ENCODE results near the gene CEACAM6.
"Not testable (repeated sequence)": the region's sequence is repeated elsewhere in the genome, so short reads cannot be mapped to it uniquely, and the experiment has no call there.

Gene CEACAM6

GRCh38 chr19:41755328-41755913 lies at the start of gene CEACAM6:
CEACAM6 (plus strand) TSS chr19:41755530; CDS start chr19:41755639, 109 bp downstream.
- DNase-seq, result no peak

GRCh38 chr19:41706741-41707501 lies 48.4 kb upstream of the CEACAM6 start:
- peak; percentile 84 for DNase-seq

- peak; percentile 18 for DNase-seq
These were observed 47.9 kb upstream of the CEACAM6 start for GRCh38 chr19:41707502-41707812.

- DNase-seq, result no peak
These were observed 47.4 kb upstream of the CEACAM6 start for GRCh38 chr19:41707871-41708371.

GRCh38 chr19:41708481-41708880 lies 46.8 kb upstream of the CEACAM6 start, which contains the start of gene CEACAM5:
CEACAM5 (plus strand) TSS chr19:41708626; CDS start chr19:41708732, 106 bp downstream.
- no peak for DNase-seq

- not testable (repeated sequence) for DNase-seq
These were observed 45.8 kb upstream of the CEACAM6 start for GRCh38 chr19:41709516-41709915.

GRCh38 chr19:41709951-41710645 lies 45.2 kb upstream of the CEACAM6 start:
- DNase-seq, result no peak

- DNase-seq, result no peak
These were observed 43.7 kb upstream of the CEACAM6 start for GRCh38 chr19:41711376-41712261.

- DNase-seq, result no peak
These were observed 40.7 kb upstream of the CEACAM6 start for GRCh38 chr19:41714598-41714997.

GRCh38 chr19:41718761-41719160 lies 36.6 kb upstream of the CEACAM6 start:
- no peak for DNase-seq

- DNase-seq, result no peak
These were observed 35.2 kb upstream of the CEACAM6 start for GRCh38 chr19:41720103-41720502.

- DNase-seq, result no peak
These were observed 28.8 kb upstream of the CEACAM6 start for GRCh38 chr19:41726493-41726892.

- DNase-seq, result no peak
These were observed 21.2 kb upstream of the CEACAM6 start for GRCh38 chr19:41734156-41734555.

GRCh38 chr19:41734585-41734984 lies 20.7 kb upstream of the CEACAM6 start:
- DNase-seq, result no peak

GRCh38 chr19:41735071-41735600 lies 20.2 kb upstream of the CEACAM6 start:
- DNase-seq, result no peak

- no peak for DNase-seq
These were observed 16.0 kb upstream of the CEACAM6 start for GRCh38 chr19:41739361-41739760.

GRCh38 chr19:41740415-41741243 lies 14.7 kb upstream of the CEACAM6 start:
- no peak for DNase-seq

GRCh38 chr19:41741244-41741554 lies 14.1 kb upstream of the CEACAM6 start:
- DNase-seq, result no peak

GRCh38 chr19:41744850-41745249 lies 10.5 kb upstream of the CEACAM6 start:
- DNase-seq, result no peak

- no peak for DNase-seq
These were observed 9.6 kb upstream of the CEACAM6 start for GRCh38 chr19:41745756-41746155.

GRCh38 chr19:41746593-41747227 lies 8.6 kb upstream of the CEACAM6 start:
- peak; percentile 81 for DNase-seq
